HG02798 (cell line): ENCODE results near the gene CRYBB3.
"Not testable (repeated sequence)": the region's sequence is repeated elsewhere in the genome, so short reads cannot be mapped to it uniquely, and the experiment has no call there.

Source experiments
- ATAC-seq: cut with Tn5 transposase; IDR thresholded peaks from one replicate; pipeline ENCODE4 v1.9.1; 2021; ENCODE audit warnings: mild to moderate bottlenecking; ENCODE audit not compliant: unreplicated experiment, poor library complexity

The CRYBB3 gene

GRCh38 chr22:25235547-25236290, 36.1 kb downstream of the CRYBB3 start:
- no peak for ATAC-seq

- no peak for ATAC-seq
Measured at GRCh38 chr22:25236417-25236816, 36.8 kb downstream of the CRYBB3 start.

GRCh38 chr22:25237503-25237902, 37.8 kb downstream of the CRYBB3 start:
- no peak for ATAC-seq

GRCh38 chr22:25238058-25238457, 38.4 kb downstream of the CRYBB3 start:
- not testable (repeated sequence) for ATAC-seq

- ATAC-seq: not testable (repeated sequence)
Measured at GRCh38 chr22:25255169-25255568, 55.5 kb downstream of the CRYBB3 start.
